ENCODE results near the gene CELF2.

DNA sequence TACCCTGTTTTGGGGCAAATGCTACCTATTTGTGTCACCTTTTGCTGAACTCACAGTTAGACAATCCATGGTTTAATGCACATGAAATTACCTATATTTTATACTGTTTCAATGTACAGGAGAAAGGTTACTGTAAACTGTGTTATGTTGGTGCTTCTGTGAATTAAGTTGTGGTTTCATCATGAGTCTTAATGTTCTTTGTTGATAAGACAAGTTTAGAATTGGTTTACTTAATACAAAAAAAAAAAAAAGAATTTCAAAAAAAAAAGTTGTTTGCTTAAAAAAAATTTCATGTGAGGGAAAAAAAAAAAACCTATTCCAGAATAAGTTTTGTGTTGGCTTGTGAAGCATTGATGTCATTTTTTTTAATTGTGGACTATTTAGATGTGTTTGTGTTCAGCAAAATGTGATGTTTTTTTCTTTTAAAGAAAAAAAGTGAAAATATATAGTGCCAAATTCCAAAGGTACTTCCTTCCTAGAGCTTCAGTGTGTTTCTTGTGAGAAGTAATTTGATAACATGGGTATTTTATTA lies 313.4 kb downstream of the CELF2 start:
- TF ChIP-seq EP300 (IDR thresholded peaks at IDR 0.05), result no peak
- TF ChIP-seq, protein P1, sequence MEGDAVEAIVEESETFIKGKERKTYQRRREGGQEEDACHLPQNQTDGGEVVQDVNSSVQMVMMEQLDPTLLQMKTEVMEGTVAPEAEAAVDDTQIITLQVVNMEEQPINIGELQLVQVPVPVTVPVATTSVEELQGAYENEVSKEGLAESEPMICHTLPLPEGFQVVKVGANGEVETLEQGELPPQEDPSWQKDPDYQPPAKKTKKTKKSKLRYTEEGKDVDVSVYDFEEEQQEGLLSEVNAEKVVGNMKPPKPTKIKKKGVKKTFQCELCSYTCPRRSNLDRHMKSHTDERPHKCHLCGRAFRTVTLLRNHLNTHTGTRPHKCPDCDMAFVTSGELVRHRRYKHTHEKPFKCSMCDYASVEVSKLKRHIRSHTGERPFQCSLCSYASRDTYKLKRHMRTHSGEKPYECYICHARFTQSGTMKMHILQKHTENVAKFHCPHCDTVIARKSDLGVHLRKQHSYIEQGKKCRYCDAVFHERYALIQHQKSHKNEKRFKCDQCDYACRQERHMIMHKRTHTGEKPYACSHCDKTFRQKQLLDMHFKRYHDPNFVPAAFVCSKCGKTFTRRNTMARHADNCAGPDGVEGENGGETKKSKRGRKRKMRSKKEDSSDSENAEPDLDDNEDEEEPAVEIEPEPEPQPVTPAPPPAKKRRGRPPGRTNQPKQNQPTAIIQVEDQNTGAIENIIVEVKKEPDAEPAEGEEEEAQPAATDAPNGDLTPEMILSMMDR (IDR thresholded peaks at IDR 0.05), result no peak
- no peak for TF ChIP-seq POLR2A (IDR thresholded peaks at IDR 0.05)
- no peak for TF ChIP-seq POLR2AphosphoS5 (IDR thresholded peaks at IDR 0.05)

All from suprapubic skin (tissue), 4 donors.